Chondrocyte (in vitro differentiated cells): Measurements from ENCODE around the gene TENM3. TPM values are rescaled to one million over a fixed set of nuclear protein-coding genes. Genes with fewer than 3 reads are reported as not detected.

Source experiments
- DNase-seq: peaks from one replicate; pipeline ENCODE4 v3.0.0; 2021; ENCODE audit warnings: mixed read lengths, low spot score
- H3K27ac Mint-ChIP-seq: one replicate; pipeline ENCODE4 v1.8.0; 2021; ENCODE audit warnings: mild to moderate bottlenecking, moderate library complexity, mixed read lengths; ENCODE audit not compliant: unreplicated experiment
- H3K27me3 Mint-ChIP-seq: 2 replicates; pipeline ENCODE4 v1.8.0; 2021; ENCODE audit warnings: low read depth, mixed read lengths
- H3K36me3 Mint-ChIP-seq: 2 replicates; pipeline ENCODE4 v1.8.0; 2021; ENCODE audit warnings: low read depth, mixed read lengths
- H3K4me1 Mint-ChIP-seq: 2 replicates; pipeline ENCODE4 v1.8.0; 2021; ENCODE audit warnings: low read depth, mild to moderate bottlenecking, mixed read lengths
- H3K4me3 Mint-ChIP-seq: one replicate; pipeline ENCODE4 v1.8.0; 2021; ENCODE audit warnings: mild to moderate bottlenecking, moderate library complexity, mixed read lengths; ENCODE audit not compliant: unreplicated experiment
- H3K9me3 Mint-ChIP-seq: 2 replicates; pipeline ENCODE4 v1.8.0; 2021; ENCODE audit warnings: low read depth, mixed read lengths
- total RNA-seq: library from RNA; stranded (reverse); gene quantifications from 3 replicates; pipeline ENCODE4 v1.2.1, GENCODE V29; 2021
- TF ChIP-seq, protein P1 (sequence below): fragments of 200-600 bp; sonication (generic); IDR thresholded peaks from 2 replicates; pipeline ENCODE4 v1.5.0; 2021; ENCODE audit warnings: antibody characterized with exemption, mild to moderate bottlenecking, moderate library complexity

The TENM3 gene
- total RNA-seq, 1 donor from 2014 or later: 87.6 TPM

DNA sequence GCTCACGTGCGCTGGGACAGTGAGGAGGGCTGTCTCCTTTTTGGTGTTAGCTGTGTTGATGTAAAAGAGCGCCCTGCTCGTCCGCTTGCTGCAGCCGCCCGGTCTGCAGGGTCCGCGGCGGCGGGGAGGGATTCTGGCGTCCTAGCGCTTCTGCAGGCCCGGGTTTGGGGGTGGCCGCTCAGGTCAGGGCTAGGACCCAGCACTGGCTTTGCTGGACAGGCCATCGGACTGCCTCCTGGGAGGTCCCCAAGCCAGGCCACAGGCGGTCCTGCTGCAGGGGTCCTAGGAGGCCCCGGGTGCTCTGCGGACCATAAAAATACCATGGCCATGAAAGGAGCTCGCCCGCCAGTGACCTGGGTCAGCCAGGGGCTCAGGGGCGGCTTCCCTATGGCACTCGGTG, 365.3 kb downstream of the TENM3 start:
- DNase-seq: no peak
- Mint-ChIP-seq H3K27me3 (no peaks in the 10 kb centered on the region), H3K36me3 (no peaks in the 10 kb centered on the region), H3K4me3 (no peak overlapping the region), H3K4me1 (peaks cover 16% of the 10 kb centered on the region), H3K9me3 (no peaks in the 10 kb centered on the region), H3K27ac (no peak overlapping the region)
- TF ChIP-seq, protein P1, sequence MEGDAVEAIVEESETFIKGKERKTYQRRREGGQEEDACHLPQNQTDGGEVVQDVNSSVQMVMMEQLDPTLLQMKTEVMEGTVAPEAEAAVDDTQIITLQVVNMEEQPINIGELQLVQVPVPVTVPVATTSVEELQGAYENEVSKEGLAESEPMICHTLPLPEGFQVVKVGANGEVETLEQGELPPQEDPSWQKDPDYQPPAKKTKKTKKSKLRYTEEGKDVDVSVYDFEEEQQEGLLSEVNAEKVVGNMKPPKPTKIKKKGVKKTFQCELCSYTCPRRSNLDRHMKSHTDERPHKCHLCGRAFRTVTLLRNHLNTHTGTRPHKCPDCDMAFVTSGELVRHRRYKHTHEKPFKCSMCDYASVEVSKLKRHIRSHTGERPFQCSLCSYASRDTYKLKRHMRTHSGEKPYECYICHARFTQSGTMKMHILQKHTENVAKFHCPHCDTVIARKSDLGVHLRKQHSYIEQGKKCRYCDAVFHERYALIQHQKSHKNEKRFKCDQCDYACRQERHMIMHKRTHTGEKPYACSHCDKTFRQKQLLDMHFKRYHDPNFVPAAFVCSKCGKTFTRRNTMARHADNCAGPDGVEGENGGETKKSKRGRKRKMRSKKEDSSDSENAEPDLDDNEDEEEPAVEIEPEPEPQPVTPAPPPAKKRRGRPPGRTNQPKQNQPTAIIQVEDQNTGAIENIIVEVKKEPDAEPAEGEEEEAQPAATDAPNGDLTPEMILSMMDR: no peak

DNA sequence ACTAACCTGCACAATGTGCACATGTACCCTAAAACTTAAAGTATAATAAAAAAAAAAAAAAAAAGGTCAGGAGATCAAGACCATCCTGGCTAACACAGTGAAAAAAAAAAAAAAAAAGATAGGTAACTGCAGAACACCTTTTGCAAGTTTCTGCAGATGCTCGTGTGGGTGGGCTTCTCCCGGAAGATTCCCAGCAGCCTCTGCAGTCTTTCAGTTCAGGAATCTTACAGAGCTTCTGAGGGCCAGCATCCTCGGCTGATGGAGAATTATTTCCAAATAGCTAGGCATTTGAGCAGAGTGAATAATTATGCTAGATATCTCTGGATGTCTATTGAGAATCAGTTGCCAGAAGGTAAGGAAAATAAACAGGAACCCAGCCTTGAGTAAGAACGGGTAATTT, 373.3 kb downstream of the TENM3 start:
- Mint-ChIP-seq H3K4me1 (peaks cover 9% of the 10 kb centered on the region), H3K27me3 (no peaks in the 10 kb centered on the region), H3K36me3 (no peaks in the 10 kb centered on the region), H3K9me3 (no peaks in the 10 kb centered on the region), H3K27ac (no peak overlapping the region), H3K4me3 (no peak overlapping the region)
- TF ChIP-seq, protein P1: no peak
- no peak for DNase-seq

DNA sequence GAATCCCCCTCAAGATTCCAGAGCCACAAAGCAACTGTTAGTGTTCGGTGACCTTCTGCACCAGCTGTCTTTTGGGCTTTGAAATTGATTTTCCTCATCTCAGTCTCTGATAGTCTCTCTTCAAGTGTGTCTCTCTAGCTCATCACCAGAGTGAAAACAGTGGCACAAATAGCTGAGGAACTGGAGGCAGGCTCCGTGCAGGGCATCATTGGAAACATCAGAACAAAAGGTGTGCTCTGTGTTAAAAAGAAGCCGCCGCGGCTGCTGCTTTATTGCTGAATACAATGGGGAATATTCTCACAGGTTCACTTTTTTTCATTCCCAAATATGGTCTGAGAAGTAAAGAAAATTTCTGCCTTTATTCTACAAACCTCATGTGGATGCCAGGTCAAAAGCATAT, 376.5 kb downstream of the TENM3 start:
- peak overlapping the region; percentile 17 for H3K27ac Mint-ChIP-seq
- no peaks in the 10 kb centered on the region for H3K9me3 Mint-ChIP-seq
- H3K4me1 Mint-ChIP-seq: peaks cover 9% of the 10 kb centered on the region
- no peak overlapping the region for H3K4me3 Mint-ChIP-seq
- H3K36me3 Mint-ChIP-seq: peaks cover 1% of the 10 kb centered on the region
- DNase-seq: no peak
- TF ChIP-seq, protein P1: no peak
- no peaks in the 10 kb centered on the region for H3K27me3 Mint-ChIP-seq

DNA sequence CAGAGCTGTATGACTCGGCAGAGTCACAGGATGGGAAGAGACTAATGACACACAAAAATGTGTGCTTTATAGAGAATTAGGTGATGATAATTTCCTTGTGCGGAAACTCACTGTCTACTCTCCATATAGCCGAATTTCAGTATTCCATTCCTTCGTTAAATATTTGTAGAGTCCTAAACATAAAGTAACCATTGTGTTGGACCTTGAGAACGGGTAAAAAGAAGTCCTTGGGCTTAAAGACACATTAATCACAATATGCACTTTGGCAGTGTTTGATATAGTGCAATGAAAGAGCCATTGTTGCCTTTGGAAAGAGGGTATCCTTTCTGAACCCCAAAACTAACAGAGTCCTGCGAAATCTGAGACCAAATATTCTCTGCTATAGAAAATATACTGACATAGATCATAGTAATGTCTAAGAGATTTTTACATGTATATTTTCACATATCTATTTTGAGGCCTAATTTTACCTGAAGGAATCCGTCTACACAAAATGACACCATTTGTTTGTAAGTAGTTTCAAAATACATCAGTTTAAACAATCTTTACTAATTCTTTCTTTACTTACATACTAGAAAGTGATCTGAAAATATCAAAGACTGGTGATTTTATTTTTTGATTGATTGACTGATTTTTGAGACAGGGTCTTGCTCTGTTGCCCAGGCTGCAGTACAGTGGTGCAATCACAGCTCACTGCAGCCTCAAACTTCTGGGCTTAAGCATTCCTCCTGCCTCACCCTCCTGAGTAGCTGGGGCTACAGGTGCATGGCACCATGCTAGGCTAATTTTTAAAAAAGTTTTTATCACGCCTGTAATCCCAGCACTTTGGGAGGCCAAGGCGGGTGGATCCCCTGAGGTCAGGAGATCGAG, 377.1 kb downstream of the TENM3 start:
- H3K9me3 Mint-ChIP-seq: no peaks in the 10 kb centered on the region
- H3K27ac Mint-ChIP-seq: peak overlapping the region; percentile 17
- no peak overlapping the region for H3K4me3 Mint-ChIP-seq
- TF ChIP-seq, protein P1: no peak
- H3K4me1 Mint-ChIP-seq: peaks cover 9% of the 10 kb centered on the region
- H3K27me3 Mint-ChIP-seq: no peaks in the 10 kb centered on the region
- DNase-seq: no peak
- H3K36me3 Mint-ChIP-seq: peaks cover 3% of the 10 kb centered on the region

DNA sequence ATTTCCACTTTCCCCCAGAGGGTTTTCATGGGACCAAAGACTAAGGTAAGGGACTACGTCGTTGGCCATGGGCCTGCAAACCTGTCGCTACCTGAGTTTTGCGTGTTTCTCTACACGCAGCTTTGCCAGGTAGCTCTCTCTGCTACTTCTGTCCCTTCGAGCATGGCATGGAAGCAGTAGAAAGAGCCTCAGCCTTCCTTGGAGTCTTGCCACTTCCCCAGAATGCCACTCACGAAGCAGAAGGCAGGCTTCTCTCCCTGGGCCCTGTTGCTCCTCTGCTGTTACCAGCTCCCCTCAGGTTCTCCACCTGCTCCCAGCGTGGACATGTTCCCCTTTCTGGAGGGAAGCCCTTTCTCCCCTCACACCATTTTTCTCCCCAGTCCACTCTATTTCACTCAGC, 381.1 kb downstream of the TENM3 start:
- Mint-ChIP-seq H3K27ac (no peak overlapping the region), H3K4me1 (peaks cover 9% of the 10 kb centered on the region), H3K9me3 (no peaks in the 10 kb centered on the region), H3K4me3 (no peak overlapping the region), H3K36me3 (peaks cover 3% of the 10 kb centered on the region), H3K27me3 (no peaks in the 10 kb centered on the region)
- TF ChIP-seq, protein P1: no peak
- DNase-seq: no peak
